ENCODE results near the gene GUCA1C. TPM values are rescaled to one million over a fixed set of nuclear protein-coding genes. Genes with fewer than 3 reads are reported as not detected.

GUCA1C gene
- polyA plus RNA-seq, 1 donor (not counting 4 experiments of a cell fraction or from before 2014, with no cell fraction given), result 0.26 TPM

GRCh38 chr3:108862865-108863798, 90.5 kb downstream of the GUCA1C start:
- Histone ChIP-seq H3K4me2 (ENCODE audit: control insufficient read depth, extremely low read depth, insufficient read depth, low read depth, low read length) (no peak overlapping the region), H3K4me3 (ENCODE audit: control insufficient read depth in 2 of 3, extremely low read depth in 1 of 3, insufficient read depth in 2 of 3, low read depth in 1 of 3, low read length in 3 of 3) (no peak overlapping the region), H2AFZ (ENCODE audit: control insufficient read depth, low read length) (no peak overlapping the region), H3K9me3 (ENCODE audit: control insufficient read depth, low read depth, low read length) (no peaks in the 10 kb centered on the region), H4K20me1 (ENCODE audit: control insufficient read depth, extremely low read depth, insufficient read depth, low read length) (no peaks in the 10 kb centered on the region), H3K4me1 (ENCODE audit: control insufficient read depth, extremely low read depth, insufficient read depth, low read length) (no peaks in the 10 kb centered on the region), H3K27ac (ENCODE audit: control insufficient read depth, insufficient read depth, low read length) (no peak overlapping the region), H3K9ac (ENCODE audit: control insufficient read depth, extremely low read depth, insufficient read depth, low read length) (no peak overlapping the region), H3K79me2 (ENCODE audit: control insufficient read depth, insufficient read depth, low read length) (no peaks in the 10 kb centered on the region), H3K27me3 (ENCODE audit: control insufficient read depth, extremely low read depth, insufficient read depth, low read length) (no peaks in the 10 kb centered on the region), H3K9me1 (ENCODE audit: control insufficient read depth, extremely low read depth, insufficient read depth, low read length) (no peaks in the 10 kb centered on the region), H3K36me3 (ENCODE audit: control insufficient read depth in 2 of 2, extremely low read depth in 1 of 2, insufficient read depth in 2 of 2, low read length in 2 of 2) (no peaks in the 10 kb centered on the region)
- FAIRE-seq (no peak), DNase-seq (ENCODE audit: low read depth, low spot score) (no peak)
- dilution Hi-C loops (cut with MboI; ENCODE audit: extremely low pct_ligation_motif_present, low sequenced_read_pairs), result no loop called here
- TF ChIP-seq CTCF (optimal IDR thresholded peaks at IDR 0.05 in 1 of 3, IDR thresholded peaks at IDR 0.05 in 1 of 3, conservative IDR thresholded peaks at IDR 0.05 in 1 of 3; ENCODE audit: extremely low read depth in 1 of 3, insufficient read depth in 2 of 3, low read length in 3 of 3) (no peak), EZH2 (IDR thresholded peaks at IDR 0.05; ENCODE audit: low read length) (no peak)

GRCh38 chr3:108861401-108861800, 92.3 kb downstream of the GUCA1C start:
- H3K9ac ChIP-seq (ENCODE audit: control insufficient read depth, extremely low read depth, insufficient read depth, low read length), result no peak overlapping the region
- H2AFZ ChIP-seq (ENCODE audit: control insufficient read depth, low read length), result no peak overlapping the region
- H3K9me3 ChIP-seq (ENCODE audit: control insufficient read depth, low read depth, low read length), result no peaks in the 10 kb centered on the region
- dilution Hi-C loops (cut with MboI; ENCODE audit: extremely low pct_ligation_motif_present, low sequenced_read_pairs), result no loop called here
- no peaks in the 10 kb centered on the region for H3K79me2 ChIP-seq (ENCODE audit: control insufficient read depth, insufficient read depth, low read length)
- no peaks in the 10 kb centered on the region for H3K27me3 ChIP-seq (ENCODE audit: control insufficient read depth, extremely low read depth, insufficient read depth, low read length)
- H3K4me1 ChIP-seq (ENCODE audit: control insufficient read depth, extremely low read depth, insufficient read depth, low read length), result no peaks in the 10 kb centered on the region
- H3K27ac ChIP-seq (ENCODE audit: control insufficient read depth, insufficient read depth, low read length), result no peak overlapping the region
- no peak for FAIRE-seq
- H3K9me1 ChIP-seq (ENCODE audit: control insufficient read depth, extremely low read depth, insufficient read depth, low read length), result no peaks in the 10 kb centered on the region
- no peak for TF ChIP-seq EZH2 (IDR thresholded peaks at IDR 0.05; ENCODE audit: low read length)
- no peak for TF ChIP-seq CTCF (optimal IDR thresholded peaks at IDR 0.05 in 1 of 3, IDR thresholded peaks at IDR 0.05 in 1 of 3, conservative IDR thresholded peaks at IDR 0.05 in 1 of 3; ENCODE audit: extremely low read depth in 1 of 3, insufficient read depth in 2 of 3, low read length in 3 of 3)
- no peaks in the 10 kb centered on the region for H3K36me3 ChIP-seq (ENCODE audit: control insufficient read depth in 2 of 2, extremely low read depth in 1 of 2, insufficient read depth in 2 of 2, low read length in 2 of 2)
- no peak for DNase-seq (ENCODE audit: low read depth, low spot score)
- no peak overlapping the region for H3K4me3 ChIP-seq (ENCODE audit: control insufficient read depth in 2 of 3, extremely low read depth in 1 of 3, insufficient read depth in 2 of 3, low read depth in 1 of 3, low read length in 3 of 3)
- no peaks in the 10 kb centered on the region for H4K20me1 ChIP-seq (ENCODE audit: control insufficient read depth, extremely low read depth, insufficient read depth, low read length)
- H3K4me2 ChIP-seq (ENCODE audit: control insufficient read depth, extremely low read depth, insufficient read depth, low read depth, low read length), result no peak overlapping the region

Other genes starting within 250 kb of the GUCA1C start
- not detected in 3 replicates for gene RETNLB, start 196.5 kb downstream of the GUCA1C start, polyA plus RNA-seq
- not detected in 3 replicates for gene TRAT1, start 131.1 kb downstream of the GUCA1C start, polyA plus RNA-seq
- gene MORC1, start 164.3 kb upstream of the GUCA1C start, polyA plus RNA-seq, result not detected in 3 replicates
- gene C3orf85, start 182.8 kb upstream of the GUCA1C start, polyA plus RNA-seq, result not detected in 3 replicates